Activated naive CD8-positive, alpha-beta T cell (primary cell): ENCODE measurements around the gene LRRC59.
"Not testable (repeated sequence)": the region's sequence is repeated elsewhere in the genome, so short reads cannot be mapped to it uniquely, and the experiment has no call there.

Source experiments
- H3K27ac Mint-ChIP-seq: one replicate; pipeline ENCODE4 v1.8.0; 2021; ENCODE audit warnings: mixed read lengths
- H3K27me3 Mint-ChIP-seq: one replicate; pipeline ENCODE4 v1.8.0; 2021; ENCODE audit warnings: mixed read lengths
- H3K36me3 Mint-ChIP-seq: one replicate; pipeline ENCODE4 v1.8.0; 2021; ENCODE audit warnings: mixed read lengths
- H3K4me1 Mint-ChIP-seq: one replicate; pipeline ENCODE4 v1.8.0; 2021; ENCODE audit warnings: low read depth, mixed read lengths
- H3K4me3 Mint-ChIP-seq: one replicate; pipeline ENCODE4 v1.8.0; 2021; ENCODE audit warnings: mild to moderate bottlenecking, mixed read lengths
- H3K9me3 Mint-ChIP-seq: one replicate; pipeline ENCODE4 v1.8.0; 2021; ENCODE audit warnings: low read depth, mixed read lengths

The LRRC59 gene

GRCh38 chr17:50407921-50408320 lies 10.6 kb upstream of the LRRC59 start:
- H3K36me3 Mint-ChIP-seq, result no peaks in the 10 kb centered on the region
- H3K27ac Mint-ChIP-seq, result no peak overlapping the region
- H3K27me3 Mint-ChIP-seq, result peaks cover 7% of the 10 kb centered on the region
- H3K9me3 Mint-ChIP-seq, result no peaks in the 10 kb centered on the region
- H3K4me3 Mint-ChIP-seq, result no peak overlapping the region
- H3K4me1 Mint-ChIP-seq, result no peaks in the 10 kb centered on the region

GRCh38 chr17:50406578-50406977 lies 9.3 kb upstream of the LRRC59 start:
- Mint-ChIP-seq H3K4me3 (no peak overlapping the region), H3K4me1 (no peaks in the 10 kb centered on the region), H3K36me3 (no peaks in the 10 kb centered on the region), H3K27ac (no peak overlapping the region), H3K9me3 (no peaks in the 10 kb centered on the region), H3K27me3 (peaks cover 7% of the 10 kb centered on the region)

- H3K27me3 Mint-ChIP-seq, H3K4me3 Mint-ChIP-seq, H3K27ac Mint-ChIP-seq, H3K4me1 Mint-ChIP-seq, H3K36me3 Mint-ChIP-seq, H3K9me3 Mint-ChIP-seq: not testable (repeated sequence)
Observed at GRCh38 chr17:50405351-50405750, 8.0 kb upstream of the LRRC59 start.

- H3K9me3 Mint-ChIP-seq, H3K36me3 Mint-ChIP-seq: not testable (repeated sequence)
Observed at GRCh38 chr17:50399591-50399990, 2.3 kb upstream of the LRRC59 start.

GRCh38 chr17:50398672-50399071 lies 1.3 kb upstream of the LRRC59 start:
- H3K27me3 Mint-ChIP-seq, H3K36me3 Mint-ChIP-seq, H3K27ac Mint-ChIP-seq, H3K9me3 Mint-ChIP-seq: not testable (repeated sequence)
- Mint-ChIP-seq H3K4me3 (peak overlapping the region; percentile 99), H3K4me1 (peaks cover 28% of the 10 kb centered on the region)

More at GRCh38 chr17:50399591-50399990, 2.3 kb upstream of the LRRC59 start:
- H3K27me3 Mint-ChIP-seq, H3K27ac Mint-ChIP-seq, H3K4me3 Mint-ChIP-seq: not testable (repeated sequence)
- peaks cover 21% of the 10 kb centered on the region for H3K4me1 Mint-ChIP-seq

- peaks cover 31% of the 10 kb centered on the region for H3K4me1 Mint-ChIP-seq
Observed at GRCh38 chr17:50397919-50398285, 579 bp upstream of the LRRC59 start.

GRCh38 chr17:50396261-50397110 lies 837 bp downstream of the LRRC59 start:
- H3K27me3 Mint-ChIP-seq, result no peaks in the 10 kb centered on the region
- H3K4me1 Mint-ChIP-seq, result peaks cover 31% of the 10 kb centered on the region
- H3K27ac Mint-ChIP-seq, result peak overlapping the region; percentile 95
- H3K9me3 Mint-ChIP-seq, result no peaks in the 10 kb centered on the region
- H3K36me3 Mint-ChIP-seq, result peaks cover 6% of the 10 kb centered on the region
- H3K4me3 Mint-ChIP-seq, result peak overlapping the region; percentile 99

More at GRCh38 chr17:50397919-50398285, 579 bp upstream of the LRRC59 start:
- H3K4me3 Mint-ChIP-seq, result peak overlapping the region; percentile 99
- no peaks in the 10 kb centered on the region for H3K9me3 Mint-ChIP-seq
- H3K36me3 Mint-ChIP-seq, result peaks cover 6% of the 10 kb centered on the region
- H3K27ac Mint-ChIP-seq, result peak overlapping the region; percentile 86
- no peaks in the 10 kb centered on the region for H3K27me3 Mint-ChIP-seq

GRCh38 chr17:50394711-50395110 lies 2.6 kb downstream of the LRRC59 start:
- Mint-ChIP-seq H3K4me3 (peak overlapping the region; percentile 99), H3K36me3 (peaks cover 6% of the 10 kb centered on the region), H3K27me3 (no peaks in the 10 kb centered on the region), H3K4me1 (peaks cover 31% of the 10 kb centered on the region), H3K27ac (no peak overlapping the region), H3K9me3 (no peaks in the 10 kb centered on the region)

- no peaks in the 10 kb centered on the region for H3K27me3 Mint-ChIP-seq
- peaks cover 31% of the 10 kb centered on the region for H3K4me1 Mint-ChIP-seq
- no peak overlapping the region for H3K27ac Mint-ChIP-seq
- peaks cover 7% of the 10 kb centered on the region for H3K36me3 Mint-ChIP-seq
- H3K4me3 Mint-ChIP-seq, result peak overlapping the region; percentile 0
- H3K9me3 Mint-ChIP-seq, result no peaks in the 10 kb centered on the region
Observed at GRCh38 chr17:50393700-50394099, 3.6 kb downstream of the LRRC59 start.

- Mint-ChIP-seq H3K4me1 (peaks cover 29% of the 10 kb centered on the region), H3K4me3 (no peak overlapping the region), H3K9me3 (no peaks in the 10 kb centered on the region), H3K36me3 (peaks cover 8% of the 10 kb centered on the region), H3K27me3 (no peaks in the 10 kb centered on the region), H3K27ac (no peak overlapping the region)
Observed at GRCh38 chr17:50392621-50393020, 4.7 kb downstream of the LRRC59 start.

GRCh38 chr17:50389534-50389933 lies 7.8 kb downstream of the LRRC59 start:
- H3K4me3 Mint-ChIP-seq, result no peak overlapping the region
- no peaks in the 10 kb centered on the region for H3K27me3 Mint-ChIP-seq
- peaks cover 8% of the 10 kb centered on the region for H3K36me3 Mint-ChIP-seq

GRCh38 chr17:50388728-50389127 lies 8.6 kb downstream of the LRRC59 start:
- Mint-ChIP-seq H3K4me1 (peaks cover 4% of the 10 kb centered on the region), H3K4me3 (no peak overlapping the region), H3K27ac (no peak overlapping the region), H3K27me3 (no peaks in the 10 kb centered on the region), H3K9me3 (no peaks in the 10 kb centered on the region), H3K36me3 (peaks cover 8% of the 10 kb centered on the region)

More at GRCh38 chr17:50389534-50389933, 7.8 kb downstream of the LRRC59 start:
- no peak overlapping the region for H3K27ac Mint-ChIP-seq
- no peaks in the 10 kb centered on the region for H3K9me3 Mint-ChIP-seq
- peaks cover 10% of the 10 kb centered on the region for H3K4me1 Mint-ChIP-seq

GRCh38 chr17:50386510-50386909 lies 10.8 kb downstream of the LRRC59 start:
- Mint-ChIP-seq H3K4me1 (no peaks in the 10 kb centered on the region), H3K27me3 (no peaks in the 10 kb centered on the region), H3K27ac (no peak overlapping the region), H3K9me3 (no peaks in the 10 kb centered on the region), H3K36me3 (peaks cover 8% of the 10 kb centered on the region), H3K4me3 (no peak overlapping the region)

- Mint-ChIP-seq H3K9me3 (no peaks in the 10 kb centered on the region), H3K27ac (no peak overlapping the region), H3K4me3 (no peak overlapping the region), H3K4me1 (no peaks in the 10 kb centered on the region), H3K36me3 (peaks cover 11% of the 10 kb centered on the region), H3K27me3 (no peaks in the 10 kb centered on the region)
Observed at GRCh38 chr17:50382931-50383330, 14.4 kb downstream of the LRRC59 start.

GRCh38 chr17:50381920-50382319 lies 15.4 kb downstream of the LRRC59 start:
- Mint-ChIP-seq H3K27me3 (no peaks in the 10 kb centered on the region), H3K4me3 (no peak overlapping the region), H3K27ac (no peak overlapping the region), H3K9me3 (no peaks in the 10 kb centered on the region), H3K36me3 (peaks cover 8% of the 10 kb centered on the region), H3K4me1 (no peaks in the 10 kb centered on the region)

GRCh38 chr17:50381260-50381815 lies 16.0 kb downstream of the LRRC59 start:
- peaks cover 5% of the 10 kb centered on the region for H3K36me3 Mint-ChIP-seq
- no peaks in the 10 kb centered on the region for H3K27me3 Mint-ChIP-seq
- no peak overlapping the region for H3K27ac Mint-ChIP-seq
- H3K4me1 Mint-ChIP-seq, result no peaks in the 10 kb centered on the region
- H3K9me3 Mint-ChIP-seq, result no peaks in the 10 kb centered on the region
- H3K4me3 Mint-ChIP-seq, result no peak overlapping the region
